HTERT RPE-1 (cell line): Measurements from ENCODE around the gene SLC25A41.

ENCODE experiments used
- in situ Hi-C: fragments of 300-500 bp; cut with MboI; formaldehyde crosslinking; loops from 4 replicates; pipeline ENCODE4 v1.14.3; 2020; ENCODE audit warnings: low sequenced_read_pairs

The SLC25A41 gene

DNA sequence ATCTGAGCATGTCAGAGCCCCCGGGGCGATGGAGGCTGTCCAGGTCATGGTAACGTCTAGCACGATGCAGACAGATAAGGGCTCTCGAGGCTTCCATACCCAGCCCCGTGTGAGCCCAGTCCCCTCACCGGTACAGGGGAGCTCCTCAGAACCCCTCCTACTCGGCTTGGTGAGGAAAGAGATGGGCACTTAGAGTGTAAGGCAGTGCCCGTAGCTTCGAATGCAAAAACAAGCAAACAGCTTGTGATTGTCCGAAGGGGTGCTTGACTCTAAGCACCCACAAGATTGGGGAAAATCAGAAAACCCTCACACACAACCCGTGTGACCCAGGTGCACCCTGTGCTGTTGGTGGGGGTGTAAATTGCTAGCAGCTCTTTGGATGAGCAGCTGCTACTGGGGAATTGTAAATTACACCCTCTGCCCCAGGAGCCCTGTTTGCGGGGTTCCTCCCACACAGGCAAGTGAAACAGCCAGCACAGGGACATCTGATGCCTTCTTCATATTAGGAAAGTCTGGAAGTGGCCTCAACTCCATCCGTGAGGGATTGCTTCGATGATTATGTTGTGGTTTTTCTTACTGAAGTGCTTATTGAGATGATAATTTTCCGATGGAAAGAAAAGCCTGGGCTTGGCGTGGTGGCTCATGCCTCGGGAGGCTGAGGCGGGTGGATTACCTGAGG, 56.9 kb downstream of the SLC25A41 start:
- in situ Hi-C loops, result no loop called here
